NCI-H446 (cell line): ENCODE data around the gene ETFBKMT.
"Not testable (repeated sequence)": the region's sequence is repeated elsewhere in the genome, so short reads cannot be mapped to it uniquely, and the experiment has no call there.

Source experiments
- DNase-seq, 2 experiments: peaks; one replicate each; lab custom pipeline; 2025; lab: John Stamatoyannopoulos, UW

Gene ETFBKMT

DNA sequence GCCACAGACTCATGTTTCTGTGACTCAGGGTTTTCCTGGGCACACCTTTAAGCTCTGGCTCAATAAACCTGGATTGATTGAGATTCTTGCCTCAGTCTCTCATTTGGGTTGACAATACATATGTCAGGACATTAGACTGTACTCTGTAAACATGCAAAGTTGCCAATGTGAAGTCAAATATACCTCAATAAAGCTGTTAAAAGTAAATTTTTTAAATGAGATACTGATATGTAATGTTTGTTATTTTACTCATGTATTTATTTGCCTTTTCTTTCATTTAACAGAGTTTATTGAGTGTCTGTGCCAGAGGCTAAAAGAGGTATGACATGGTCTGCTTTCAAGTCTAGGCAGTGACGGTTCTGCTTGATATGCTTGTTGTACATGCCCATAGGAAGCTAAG is 3.7 kb upstream of the ETFBKMT start:
- DNase-seq = no peak

DNA sequence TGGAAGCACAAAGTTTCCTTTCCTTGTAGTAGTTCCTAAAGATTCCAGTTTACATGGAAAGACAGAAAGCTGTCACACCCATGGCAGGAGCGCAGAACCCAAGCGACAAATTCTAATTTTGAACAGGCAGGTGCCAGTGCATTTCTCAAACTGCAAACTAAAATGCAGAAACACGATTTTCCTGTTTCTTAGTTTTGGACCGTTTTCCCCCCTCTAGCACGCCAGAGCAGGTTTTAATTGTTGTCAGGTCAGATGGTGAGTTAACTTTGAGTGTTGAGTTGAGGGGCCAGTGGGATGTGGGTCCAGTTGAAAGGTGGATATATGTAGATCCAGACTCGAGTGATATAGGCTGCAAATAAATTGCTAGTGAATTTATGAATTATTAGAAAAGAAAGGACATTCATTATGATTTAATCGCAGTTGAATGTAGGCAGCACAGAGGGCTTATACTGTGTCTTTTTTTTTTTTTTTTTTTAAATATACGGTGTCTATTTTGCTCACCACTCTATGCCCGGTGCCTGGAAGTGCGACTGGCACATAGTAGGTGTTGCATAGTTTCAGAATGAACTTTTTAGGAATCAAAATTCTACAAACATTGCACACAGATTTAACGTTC is 909 bp upstream of the ETFBKMT start:
- no peak for DNase-seq

DNA sequence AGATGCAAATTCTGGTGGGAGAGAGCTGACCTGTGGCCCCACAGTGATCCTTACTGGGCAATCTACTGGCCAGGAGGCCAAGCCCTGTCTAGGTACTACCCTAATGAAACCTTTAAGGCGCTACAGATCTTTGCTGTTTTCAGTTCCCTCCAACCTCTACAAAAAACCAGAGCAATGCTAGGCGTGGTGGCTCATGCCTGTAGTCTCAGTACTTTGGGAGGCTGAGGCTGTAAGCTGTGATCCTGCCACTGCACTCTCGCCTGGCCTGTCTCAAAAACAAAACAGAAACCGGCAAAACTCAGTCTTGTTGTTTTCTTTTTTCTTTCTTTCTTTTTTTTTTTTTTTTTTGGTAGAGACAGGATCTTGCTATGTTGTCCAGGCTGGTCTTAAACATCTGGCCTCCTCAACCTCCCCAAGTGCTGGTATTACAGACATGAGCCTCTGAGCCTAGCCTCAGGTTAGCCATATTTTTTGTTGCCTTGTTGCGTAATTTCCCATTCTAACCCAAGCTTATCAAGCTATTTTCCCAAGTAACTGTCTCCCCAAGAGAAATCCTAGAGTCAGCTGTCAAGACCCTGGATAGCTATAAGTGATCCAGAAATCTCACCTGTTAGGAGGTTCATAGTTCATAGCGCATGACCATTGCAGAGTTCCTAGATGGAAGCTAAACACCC is 2.8 kb downstream of the ETFBKMT start:
- no peak for DNase-seq

DNA sequence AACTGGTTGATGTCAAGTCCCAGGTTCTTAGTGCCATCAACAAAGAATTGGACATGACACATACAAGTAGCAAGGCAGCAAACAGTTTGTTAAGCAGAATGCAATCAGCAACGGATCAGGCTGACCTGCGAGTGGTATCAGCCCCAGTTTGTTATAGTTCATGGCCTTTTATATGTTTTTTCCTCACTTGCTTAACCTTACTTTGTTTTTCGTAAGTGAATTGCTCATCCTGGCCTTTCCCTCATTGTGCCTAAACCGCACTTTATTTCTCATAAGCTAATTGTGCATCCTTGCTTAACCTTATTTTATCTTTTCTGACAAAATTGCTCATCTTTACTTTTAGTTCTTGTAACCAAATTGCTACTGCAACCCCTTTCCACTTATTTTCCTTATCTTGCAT is 4.1 kb downstream of the ETFBKMT start:
- no peak for DNase-seq

DNA sequence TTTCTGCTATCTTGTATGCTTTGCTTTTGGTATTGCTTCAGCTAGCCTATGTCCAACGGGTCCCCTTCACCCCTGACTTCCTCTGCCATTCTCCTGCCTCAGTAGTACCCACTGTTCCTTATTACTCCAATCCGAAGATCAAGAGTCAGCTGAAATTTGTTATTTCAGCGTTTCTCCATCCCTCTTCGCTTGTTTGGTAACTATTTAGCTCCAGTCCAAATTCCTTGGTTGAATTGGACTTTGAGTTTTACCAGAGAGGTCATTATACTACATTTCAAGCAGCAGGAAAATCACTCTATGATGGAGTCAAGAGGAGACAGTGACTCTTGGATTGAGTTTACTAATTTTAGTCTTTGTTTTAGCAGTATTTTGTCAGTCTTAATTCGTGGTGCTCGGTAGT is 4.5 kb downstream of the ETFBKMT start:
- DNase-seq = no peak

DNA sequence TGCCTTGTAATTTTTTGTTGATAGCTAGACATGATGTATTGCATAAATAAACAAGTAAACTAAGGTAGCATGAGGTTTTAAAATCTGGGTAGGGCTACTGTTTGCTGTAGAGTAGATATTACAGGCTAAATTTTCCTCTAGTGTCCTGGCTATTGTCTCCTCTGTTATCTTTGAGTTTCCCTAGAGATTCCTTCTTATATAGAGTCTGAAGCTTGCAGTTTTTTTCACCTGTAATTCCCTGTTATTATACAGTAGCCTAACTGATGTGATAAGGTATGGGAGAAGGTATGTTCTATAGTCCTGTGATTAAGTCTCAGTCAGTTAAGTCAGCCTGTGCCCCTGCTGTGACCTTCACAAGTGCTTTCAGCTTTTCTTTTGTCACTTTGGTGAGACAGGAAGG is 9.5 kb downstream of the ETFBKMT start:
- DNase-seq = no peak

DNA sequence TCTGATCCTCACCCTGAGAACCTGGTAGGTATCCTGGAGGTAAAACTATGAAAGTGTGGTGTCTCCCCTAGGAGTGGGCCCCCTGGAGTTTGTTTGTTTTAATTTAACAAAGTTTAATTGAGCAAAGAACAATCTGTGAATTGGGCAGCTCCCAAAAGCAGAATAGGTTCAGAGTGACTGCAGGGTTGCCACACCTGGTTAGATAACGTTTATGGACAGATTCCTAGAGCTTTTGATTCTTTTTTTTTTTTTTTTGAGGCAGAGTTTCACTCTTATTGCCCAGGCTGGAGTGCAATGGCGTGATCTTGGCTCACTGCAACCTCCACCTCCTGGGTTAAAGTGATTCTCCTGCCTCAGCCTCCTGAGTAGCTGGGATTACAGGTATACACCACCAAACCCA is 10.1 kb downstream of the ETFBKMT start:
- DNase-seq = not testable (repeated sequence)

DNA sequence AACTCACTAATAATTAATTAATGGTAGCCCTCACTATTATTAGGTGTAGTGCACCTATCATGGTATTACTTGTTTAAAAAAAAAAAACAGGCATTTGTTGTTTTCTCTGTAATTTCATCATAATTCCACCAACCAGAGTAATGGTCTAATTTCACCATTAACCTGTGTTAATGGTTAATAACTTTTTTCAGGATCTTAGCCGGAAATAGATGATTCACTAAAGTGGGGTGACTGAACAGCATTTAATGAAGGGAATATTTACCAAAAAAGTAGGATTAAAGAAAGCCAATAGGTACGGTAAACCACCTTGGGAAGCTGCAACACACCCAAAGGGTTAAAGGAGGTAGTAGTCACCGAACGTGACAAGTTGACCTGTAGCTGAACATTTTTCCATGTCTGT is 13.0 kb downstream of the ETFBKMT start:
- DNase-seq = no peak

DNA sequence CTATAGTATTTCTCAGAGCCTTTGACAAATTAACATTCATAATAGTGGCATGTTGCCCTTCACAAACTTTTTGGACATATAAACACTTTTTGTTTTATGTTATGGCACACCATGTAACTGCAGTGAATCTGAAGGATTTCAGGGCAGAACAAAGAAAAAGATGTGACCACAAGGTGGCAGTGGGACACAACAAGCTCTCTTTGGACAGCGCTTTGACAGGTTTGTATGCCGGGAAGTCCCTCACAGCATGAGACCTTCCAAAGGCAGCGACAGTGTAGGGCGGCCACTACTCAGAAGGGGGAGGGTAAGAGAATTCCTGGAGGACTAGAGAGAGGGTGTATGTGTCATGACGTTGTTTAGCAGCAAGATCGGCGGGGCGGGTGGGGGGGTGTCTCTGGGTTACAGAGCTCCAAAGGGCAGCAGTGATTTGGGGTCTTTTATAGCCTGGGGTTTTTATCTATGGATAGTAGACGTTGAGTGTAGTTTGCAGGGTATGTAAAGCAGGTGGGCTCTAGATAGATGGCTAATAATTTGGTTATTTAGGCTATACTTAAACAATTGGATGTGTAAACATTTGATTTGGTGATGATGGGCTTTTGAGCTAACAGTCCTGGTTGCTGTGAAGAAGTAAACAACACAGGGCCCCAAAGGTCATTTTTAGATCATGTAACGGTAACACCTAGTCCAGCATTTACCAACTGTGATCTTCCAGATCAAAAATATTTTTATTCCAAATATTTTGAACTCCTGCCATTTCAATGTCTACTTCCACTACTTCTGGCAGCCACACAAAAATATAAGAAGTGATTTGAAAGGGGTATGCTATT is 22.9 kb downstream of the ETFBKMT start:
- DNase-seq = peak; percentile 79 to 86

DNA sequence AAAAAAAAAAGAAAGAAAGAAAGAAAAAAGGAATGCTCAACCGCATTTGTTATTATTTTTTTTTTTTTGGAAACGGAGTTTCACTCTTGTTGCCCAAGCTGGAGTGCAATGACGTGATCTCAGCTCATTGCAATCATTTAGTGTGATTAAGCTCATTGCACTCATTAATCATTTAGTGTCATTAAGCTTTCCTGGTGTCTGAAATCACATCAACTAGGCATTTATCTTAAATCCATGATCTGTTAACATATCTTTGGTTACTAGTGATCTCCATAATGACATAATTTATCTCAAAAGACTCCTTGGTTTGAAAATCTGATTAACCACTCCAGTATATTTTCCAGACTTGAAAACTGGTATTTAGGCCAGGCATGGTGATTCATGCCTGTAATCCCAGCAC is 26.3 kb downstream of the ETFBKMT start:
- no peak for DNase-seq

DNA sequence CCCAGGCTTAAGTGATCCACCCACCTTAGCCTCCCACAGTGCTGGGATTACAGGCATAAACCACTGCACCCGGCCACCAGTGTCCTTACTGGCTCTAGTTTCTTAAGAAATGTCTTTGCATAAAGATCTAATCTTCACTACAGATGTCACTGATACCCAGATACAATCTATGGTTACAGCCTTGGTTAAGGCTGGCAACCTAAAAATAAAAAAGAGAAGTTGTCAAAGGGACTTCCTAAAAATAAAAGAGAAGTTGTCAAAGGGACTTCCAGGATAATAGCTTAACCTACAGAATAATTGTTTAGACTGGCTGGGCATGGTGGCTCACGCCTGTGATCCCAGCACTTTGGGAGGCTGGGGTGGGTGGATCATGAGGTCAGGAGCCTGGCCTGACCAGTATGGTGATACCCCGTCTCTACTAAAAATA is 27.6 kb downstream of the ETFBKMT start:
- no peak for DNase-seq

DNA sequence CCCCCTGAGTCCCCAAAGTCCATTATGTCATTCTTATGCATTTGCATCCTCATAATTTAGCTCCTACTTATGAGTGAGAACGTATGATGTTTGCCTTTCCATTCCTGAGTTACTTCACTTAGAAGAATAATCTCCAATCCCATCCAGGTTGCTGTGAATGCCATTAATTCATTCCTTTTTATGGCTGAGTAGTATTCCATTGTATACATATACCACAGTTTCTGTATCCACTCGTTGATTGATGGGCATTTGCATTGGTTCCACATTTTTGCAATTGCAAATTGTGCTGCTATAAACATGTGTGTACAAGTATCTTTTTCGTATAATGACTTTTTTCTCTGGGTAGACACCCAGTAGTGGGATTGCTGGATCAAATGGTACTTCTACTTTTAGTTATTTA is 30.4 kb downstream of the ETFBKMT start:
- DNase-seq = not testable (repeated sequence)

DNA sequence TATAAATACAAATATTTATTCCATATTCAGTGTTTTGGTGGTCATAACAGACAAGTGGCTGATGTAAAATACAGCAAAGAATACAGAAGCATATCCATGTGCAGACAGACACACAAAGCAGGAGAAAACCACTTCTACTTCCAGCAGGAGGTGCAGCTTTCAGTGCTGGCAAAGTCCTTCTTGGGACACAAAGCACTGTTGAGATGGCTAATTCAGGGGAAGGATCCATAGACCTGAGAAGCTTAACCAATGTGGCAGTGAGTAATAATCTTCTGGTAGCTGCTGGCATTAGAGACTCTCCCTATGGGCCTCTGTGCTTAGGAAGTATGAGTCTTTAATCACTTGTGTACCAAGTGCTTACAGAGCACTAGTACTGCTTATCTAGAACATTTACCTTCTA is 42.6 kb downstream of the ETFBKMT start:
- DNase-seq = no peak

DNA sequence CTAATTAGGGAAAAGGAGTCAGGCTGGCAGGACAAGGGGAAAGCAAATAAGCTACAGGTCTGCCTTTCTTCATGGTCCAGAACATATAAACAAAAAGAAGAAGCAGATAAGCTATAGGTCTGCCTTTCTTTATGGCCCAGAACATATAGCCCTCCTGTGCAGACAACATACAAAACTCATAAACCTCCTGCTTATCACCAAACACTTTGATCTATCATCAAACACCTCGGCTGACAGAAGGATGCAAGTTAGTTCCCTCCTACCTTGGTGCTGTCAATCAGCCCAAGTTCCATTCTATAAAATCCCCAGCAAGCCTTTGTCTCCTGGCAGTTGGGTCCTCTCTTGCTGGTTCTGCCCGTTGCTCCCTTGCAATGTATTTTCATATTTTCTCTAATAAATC is 46.1 kb downstream of the ETFBKMT start:
- no peak for DNase-seq

DNA sequence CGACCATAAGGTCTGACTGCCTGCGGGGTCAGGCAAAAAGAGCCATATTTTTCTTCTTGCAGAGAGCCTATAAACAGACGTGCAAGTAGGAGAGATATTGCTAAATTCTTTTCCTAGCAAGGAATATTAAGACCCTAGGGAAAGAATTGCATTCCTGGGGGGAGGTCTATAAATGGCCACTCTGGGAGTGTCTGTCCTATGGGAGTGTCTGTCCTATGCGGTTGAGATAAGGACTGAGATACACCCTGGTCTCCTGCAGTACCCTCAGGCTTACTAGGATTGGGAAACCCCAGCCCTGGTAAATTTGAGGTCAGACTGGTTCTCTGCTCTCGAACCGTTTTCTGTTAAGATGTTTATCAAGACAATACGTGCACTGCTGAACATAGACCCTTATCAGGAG is 48.6 kb downstream of the ETFBKMT start:
- DNase-seq = not testable (repeated sequence)

DNA sequence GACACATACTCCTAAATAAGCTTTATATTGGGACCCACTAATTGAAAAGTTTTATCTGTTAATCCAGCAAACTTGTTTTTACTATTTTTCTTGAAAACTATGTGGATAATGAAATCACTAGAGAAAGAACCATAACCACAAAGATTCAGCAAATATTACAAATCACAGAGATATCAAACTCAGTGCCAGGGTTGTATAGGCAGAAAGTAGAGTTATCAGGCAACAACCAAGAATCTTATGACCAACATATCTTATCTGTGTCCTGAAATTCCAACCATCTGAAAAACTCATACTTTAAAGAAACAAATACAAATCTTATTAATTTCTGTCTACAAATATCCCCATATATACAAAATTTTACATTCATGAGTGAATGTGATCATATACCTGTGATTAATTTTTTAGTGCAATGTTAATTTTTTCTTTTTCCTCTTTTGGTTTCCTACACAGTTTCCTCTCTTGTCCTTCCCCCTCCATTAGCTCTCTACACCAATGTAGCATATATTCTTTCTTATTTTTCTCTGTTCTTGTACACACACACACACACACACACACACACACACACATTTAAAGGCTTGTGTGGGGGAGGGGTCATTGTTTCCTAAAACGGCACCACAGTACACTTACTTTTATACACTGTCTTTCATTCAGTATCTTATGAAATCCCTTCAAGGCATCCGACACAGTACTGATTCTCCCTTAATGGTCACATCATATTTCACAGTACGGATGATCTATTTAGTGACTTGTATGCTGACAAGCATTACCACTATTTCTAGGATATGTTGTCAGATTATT is 50.7 kb downstream of the ETFBKMT start:
- DNase-seq = no peak

DNA sequence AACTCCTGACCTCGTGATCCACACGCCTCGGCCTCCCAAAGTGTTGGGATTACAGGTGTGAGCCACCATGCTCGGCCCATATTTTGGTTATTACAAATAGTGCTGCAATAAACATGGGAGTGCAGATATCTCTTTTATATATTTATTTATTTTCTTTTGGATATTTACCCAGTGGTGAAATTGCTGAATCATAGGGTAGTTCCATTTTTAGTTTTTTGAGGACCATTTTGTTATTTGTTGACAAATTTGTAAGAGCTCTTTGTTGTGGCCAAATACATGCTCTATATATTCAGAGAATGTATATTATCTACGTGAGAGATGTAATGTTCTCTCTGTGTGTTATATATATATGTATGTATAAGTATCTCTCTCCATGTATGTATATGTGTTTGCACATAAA is 53.4 kb downstream of the ETFBKMT start:
- DNase-seq = no peak

DNA sequence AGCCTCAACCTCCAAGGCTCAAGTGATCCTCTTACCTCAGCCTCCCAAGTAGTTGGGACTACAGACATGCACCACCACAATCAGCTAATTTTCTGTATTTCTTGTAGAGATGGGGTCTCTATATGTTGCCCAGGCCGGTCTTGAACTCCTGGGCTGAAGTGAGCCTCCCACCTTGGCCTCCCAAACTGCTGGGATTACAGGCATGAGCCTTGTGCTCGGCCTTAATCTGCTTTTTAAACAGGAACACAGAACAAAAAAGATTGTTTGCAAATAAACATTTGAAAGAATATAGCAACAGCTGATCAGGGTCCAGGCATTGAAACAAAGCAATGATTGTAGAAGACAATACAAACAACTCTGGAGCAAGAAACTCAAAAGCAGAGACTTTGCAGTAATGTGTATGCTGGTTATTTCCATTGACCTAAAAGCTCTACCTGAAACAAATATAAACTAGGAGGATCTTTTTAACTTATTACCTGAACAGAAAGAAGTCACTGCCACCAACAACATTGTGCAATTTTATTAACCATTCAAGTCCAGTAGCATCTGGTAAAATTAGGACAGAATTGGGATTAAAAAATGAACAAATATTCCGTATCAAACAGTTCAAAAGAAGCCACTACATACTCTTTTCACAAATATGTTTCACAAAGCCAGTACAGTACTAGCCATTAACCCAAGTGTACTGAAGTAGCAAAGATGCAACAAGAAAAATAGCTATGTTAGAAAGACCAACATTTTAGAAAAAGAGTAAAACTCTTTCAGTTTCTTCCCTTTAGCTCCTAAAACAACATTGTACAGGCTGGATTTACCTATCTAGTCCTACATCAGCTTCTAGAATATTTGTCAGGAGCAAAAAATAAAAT is 55.2 kb downstream of the ETFBKMT start:
- no peak for DNase-seq

DNA sequence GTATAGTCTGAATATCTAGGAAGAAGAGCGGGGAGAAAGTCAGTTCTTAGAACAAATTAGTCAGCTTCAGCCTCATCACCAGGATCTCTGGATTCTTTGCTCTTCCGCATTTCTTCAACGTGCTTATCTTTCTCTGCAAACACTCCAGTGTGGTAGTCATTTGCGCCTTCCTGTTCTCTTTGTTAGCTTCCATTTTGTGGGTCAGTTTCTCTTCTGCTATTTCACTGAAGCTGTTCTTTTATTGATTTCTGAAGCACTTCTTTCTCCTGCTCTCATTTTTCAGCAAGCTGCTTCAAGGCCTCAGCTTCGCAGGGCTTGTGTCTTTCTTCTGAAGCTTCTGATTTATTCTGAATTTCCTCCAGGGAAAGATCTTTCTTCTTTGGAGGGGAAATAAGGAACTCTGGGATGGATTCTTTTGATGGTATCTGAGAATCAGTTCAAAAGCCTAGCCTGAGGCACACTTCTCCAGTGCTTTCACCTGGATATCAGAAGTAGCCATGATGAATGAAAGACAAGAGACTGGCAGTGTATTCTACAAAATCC is 55.9 kb downstream of the ETFBKMT start:
- no peak for DNase-seq

DNA sequence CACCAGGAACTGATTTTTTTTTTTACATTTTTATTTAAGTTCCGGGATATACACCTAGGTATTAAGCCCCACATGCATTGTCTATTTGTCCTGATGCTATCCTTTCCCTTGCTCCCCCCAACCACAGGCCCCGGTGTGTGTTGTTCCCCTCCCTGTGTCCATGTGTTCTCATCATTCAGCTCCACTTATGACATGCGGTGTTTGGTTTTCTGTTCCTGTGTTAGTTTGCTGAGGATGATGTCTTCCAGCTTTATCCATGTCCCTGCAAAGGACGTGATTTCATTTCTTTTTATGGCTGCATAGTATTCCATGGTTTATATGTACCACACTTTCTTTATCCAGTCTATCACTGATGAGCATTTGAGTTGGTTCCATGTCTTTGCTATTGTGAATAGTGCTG is 57.5 kb downstream of the ETFBKMT start:
- DNase-seq = not testable (repeated sequence)
